Inflammatory macrophage (primary cell): ENCODE results near the gene FIGNL1.

Experiments used
- DNase-seq, 2 donors: peaks; one replicate each; pipeline ENCODE4 v3.0.0-alpha.2; 2020 to 2022
- total RNA-seq, 18 experiments: gene quantifications; one replicate each; lab custom pipeline; 2026; ENCODE audit warnings: mixed read lengths in 6 of 18, inconsistent platforms in 2 of 18; lab: John Stamatoyannopoulos, UW

Gene FIGNL1, protein sequence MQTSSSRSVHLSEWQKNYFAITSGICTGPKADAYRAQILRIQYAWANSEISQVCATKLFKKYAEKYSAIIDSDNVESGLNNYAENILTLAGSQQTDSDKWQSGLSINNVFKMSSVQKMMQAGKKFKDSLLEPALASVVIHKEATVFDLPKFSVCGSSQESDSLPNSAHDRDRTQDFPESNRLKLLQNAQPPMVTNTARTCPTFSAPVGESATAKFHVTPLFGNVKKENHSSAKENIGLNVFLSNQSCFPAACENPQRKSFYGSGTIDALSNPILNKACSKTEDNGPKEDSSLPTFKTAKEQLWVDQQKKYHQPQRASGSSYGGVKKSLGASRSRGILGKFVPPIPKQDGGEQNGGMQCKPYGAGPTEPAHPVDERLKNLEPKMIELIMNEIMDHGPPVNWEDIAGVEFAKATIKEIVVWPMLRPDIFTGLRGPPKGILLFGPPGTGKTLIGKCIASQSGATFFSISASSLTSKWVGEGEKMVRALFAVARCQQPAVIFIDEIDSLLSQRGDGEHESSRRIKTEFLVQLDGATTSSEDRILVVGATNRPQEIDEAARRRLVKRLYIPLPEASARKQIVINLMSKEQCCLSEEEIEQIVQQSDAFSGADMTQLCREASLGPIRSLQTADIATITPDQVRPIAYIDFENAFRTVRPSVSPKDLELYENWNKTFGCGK
- total RNA-seq = 5.7 to 33.8 (median 17.2) reads per million in 18 experiments

DNA sequence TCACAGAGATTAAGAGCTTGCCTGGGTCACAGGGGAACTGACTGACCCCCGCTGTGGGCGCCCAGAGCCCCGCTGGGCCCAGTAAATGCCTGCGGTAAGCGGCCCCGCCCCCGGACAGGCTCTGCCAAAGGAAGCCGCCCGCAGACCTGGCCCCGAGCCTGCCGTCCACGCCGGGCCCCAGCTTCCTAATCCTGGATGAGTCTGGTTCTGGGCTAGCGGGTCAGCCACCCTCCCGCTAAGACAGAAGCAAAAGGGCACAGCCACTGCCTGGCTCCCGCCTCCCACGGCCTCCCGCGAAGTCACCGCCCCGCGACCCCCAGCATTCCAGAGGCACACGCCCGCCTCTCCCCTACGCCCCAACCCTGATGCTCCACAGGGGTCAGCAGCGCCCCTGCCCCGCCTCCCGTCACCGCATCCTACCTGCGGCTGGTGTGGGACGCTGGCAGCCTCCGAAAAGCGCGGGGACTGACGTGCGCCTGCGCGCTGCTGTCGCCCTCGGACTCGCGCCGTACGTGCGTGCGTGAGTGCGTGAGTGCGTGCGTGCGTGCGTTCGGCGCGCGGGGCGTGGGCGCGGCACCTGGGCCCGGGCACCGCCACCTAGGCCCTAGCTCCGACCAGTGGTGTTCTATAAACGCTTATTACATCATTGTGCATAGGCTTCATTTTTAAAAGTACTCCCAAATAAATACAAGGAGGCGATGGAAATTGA, at the start of gene FIGNL1:
Gene FIGNL1 (minus strand): TSS at position 470 of the 709 bp plus-strand sequence. CDS start 3,063 bp downstream, outside the sequence.
- DNase-seq = peak; percentile 75 to 87

DNA sequence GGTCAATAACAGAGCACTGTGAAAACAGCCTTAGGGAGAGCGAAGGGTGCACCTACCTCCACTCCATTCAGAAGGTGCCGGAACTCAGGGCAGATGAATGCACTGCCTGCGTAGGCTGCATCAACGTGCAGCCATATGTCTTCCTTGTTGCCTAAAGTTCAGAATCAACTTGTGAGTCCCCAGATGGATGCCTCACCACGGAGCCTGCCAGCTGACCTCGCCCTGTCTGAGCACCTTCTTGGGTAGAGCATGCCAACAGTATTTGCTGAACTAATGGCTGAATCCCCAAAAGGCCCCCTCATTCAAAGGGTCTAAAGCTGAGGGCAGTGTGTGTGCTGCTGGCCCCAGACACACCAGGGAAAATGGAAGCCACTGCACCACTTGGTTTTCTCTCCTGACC, 48.9 kb upstream of the FIGNL1 start:
- no peak for DNase-seq

- no peak for DNase-seq
Observed at GRCh38 chr7:50497968-50498367, 47.8 kb upstream of the FIGNL1 start.

GRCh38 chr7:50497068-50497642, 47.0 kb upstream of the FIGNL1 start:
- no peak for DNase-seq

GRCh38 chr7:50496569-50496968, 46.4 kb upstream of the FIGNL1 start:
- DNase-seq = no peak

DNA sequence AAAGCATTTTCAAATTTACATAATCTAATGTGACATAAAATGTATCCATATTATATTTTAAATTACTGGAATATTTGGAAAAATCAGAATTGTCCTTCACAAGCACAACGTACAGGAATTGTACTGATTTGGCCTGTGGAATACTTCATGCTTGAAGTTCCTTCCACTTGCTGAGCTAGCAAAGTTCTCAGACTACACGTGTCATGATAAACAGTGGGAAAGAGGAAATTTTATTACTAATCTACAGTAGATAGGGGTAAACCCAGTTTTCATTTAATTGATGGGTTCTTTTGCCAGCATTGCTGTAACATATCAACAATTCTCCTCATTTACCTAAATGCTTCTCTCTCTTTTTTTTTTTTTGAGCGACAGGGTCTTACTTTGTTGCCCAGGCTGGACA, 45.6 kb upstream of the FIGNL1 start:
- DNase-seq = no peak

DNA sequence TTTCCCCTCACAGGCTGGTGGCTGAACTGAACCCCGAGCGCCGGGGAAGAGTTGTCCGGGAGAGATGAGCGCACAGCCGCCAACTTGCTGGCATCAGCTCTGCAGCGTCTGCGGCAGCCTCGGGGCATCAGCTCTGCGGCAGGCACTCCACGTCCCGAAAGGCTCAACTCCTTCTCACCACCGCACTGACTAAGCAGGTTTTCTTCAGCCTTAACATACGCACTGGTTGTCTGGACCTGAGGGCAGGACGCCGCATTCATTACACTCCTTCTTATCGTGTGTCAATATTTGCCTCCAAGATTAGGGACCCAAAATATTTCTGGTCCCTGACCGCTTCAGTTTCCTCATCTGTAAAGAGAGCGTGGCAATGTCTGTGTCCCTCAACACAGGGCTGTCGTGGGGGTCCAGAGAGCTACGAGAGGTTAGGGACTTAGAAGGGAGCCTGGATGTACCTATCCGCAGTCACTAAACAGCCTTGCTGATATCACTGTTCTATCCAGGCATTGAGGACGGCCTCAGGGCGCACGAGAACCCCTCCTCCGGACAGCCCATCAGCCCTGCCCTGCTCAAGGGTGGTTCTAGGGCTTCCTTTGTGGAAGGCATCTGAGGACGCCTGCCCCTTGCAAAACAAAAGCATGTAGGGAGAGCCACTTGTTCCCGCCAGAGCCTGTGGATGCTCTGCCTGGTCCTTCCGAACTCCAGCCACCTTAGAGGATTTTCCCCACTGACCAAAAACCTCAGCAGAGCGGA, 42.8 kb upstream of the FIGNL1 start:
- no peak for DNase-seq

DNA sequence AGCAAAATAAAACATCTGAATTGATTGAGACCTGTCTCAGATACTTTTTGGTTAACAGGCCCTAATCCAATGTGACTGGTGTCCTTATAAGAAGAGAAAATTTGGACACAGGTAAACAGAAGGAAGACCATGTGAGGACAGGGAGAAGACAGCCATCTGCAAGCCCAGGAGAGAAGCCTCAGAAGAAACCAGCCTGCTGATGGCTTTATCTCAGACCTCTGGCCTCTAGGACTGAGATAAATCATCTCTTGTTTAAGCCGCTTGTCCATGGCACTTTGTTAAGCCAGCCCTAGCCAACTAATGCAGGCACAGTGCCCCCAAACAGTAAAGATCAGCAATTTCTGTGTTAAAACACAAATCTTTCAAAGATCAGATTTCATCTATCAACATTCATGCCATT, 41.8 kb upstream of the FIGNL1 start:
- no peak for DNase-seq

- DNase-seq = no peak
Observed at GRCh38 chr7:50491209-50491608, 41.1 kb upstream of the FIGNL1 start.

- no peak for DNase-seq
Observed at GRCh38 chr7:50488379-50488778, 38.2 kb upstream of the FIGNL1 start.

DNA sequence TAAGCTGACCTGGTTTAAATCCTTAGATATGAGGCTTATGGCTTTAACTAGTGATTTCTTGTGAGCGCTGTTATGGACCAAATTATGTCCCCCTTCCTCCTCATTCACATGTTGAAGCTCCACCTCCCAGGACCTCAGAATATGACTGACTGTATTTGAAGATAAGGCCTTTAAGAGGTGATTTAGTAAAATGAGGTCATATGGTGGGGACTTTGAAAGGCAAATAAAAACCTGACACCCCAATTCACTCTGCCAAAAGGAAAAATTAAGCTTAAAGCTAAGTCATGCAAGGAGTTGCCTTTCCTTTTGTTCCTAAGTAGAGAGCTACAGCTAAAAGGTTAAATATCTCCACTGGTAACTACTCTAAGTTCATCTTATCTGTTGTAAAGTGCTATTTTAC, 36.4 kb upstream of the FIGNL1 start:
- DNase-seq = no peak

GRCh38 chr7:50481867-50482266, 31.7 kb upstream of the FIGNL1 start:
- DNase-seq = no peak

GRCh38 chr7:50480797-50481196, 30.6 kb upstream of the FIGNL1 start:
- no peak for DNase-seq

GRCh38 chr7:50479743-50480517, 29.8 kb upstream of the FIGNL1 start:
- DNase-seq = no peak

- DNase-seq = no peak
Observed at GRCh38 chr7:50477640-50478039, 27.5 kb upstream of the FIGNL1 start.

GRCh38 chr7:50476953-50477625, 26.9 kb upstream of the FIGNL1 start:
- DNase-seq = no peak

- no peak for DNase-seq
Observed at GRCh38 chr7:50475340-50475739, 25.2 kb upstream of the FIGNL1 start.

DNA sequence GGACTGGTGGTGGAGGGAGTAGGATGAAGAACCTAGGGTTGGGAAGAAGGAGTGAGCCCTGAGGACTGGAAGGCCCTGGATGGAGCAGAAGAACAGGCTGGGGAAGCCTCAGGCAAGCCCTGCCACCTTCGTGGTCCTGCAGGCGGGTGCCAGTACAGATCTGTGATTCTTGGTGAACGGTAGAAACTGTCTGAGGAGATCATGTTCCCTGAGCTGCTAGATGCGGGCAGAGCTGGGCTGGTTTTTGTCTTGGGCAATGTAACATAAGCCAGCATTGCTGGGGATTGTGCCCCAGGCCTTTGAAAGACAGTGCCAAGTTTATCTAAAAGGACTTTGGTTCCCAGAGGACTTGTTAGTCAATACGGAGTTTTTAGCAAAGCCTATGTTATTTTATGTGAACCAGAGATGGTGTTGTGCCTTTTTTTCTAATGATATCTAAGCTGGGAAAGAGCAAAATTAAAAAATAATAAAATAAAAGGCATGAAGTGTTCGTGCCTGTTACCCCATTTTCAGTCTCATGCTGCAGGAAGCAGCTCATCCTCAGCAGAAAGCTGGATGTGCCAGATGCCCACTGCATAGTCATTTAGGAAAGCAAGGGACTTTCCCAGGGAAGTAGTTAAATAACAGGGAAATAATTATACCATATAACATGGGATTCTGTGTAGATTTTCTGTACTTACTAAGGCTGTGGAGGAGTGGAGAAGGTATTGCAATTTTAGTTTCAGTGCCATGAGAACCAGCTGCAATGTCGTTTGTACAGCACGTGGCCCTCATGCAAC, 24.4 kb upstream of the FIGNL1 start:
- DNase-seq = no peak

GRCh38 chr7:50473531-50473930, 23.4 kb upstream of the FIGNL1 start:
- DNase-seq = no peak

DNA sequence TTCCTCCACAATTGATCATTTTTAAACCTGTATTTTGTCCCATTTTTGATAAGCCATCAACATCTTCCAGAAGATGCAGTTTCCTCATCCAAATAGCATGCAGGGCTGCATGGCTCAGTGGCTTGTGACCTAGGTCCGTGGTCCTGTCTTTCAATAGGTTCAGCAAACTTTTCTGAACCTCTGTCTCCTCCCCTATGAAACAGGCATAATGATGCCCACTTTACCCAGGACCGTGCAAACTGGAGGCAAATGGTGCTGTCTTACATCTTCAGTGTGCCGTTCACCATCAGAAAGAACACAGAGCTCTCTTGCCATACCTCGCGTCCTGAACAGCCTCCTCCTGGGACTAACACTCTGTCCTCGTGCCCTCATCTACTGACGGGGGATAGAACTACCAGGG, 22.3 kb upstream of the FIGNL1 start:
- no peak for DNase-seq
